Inflammatory macrophage treated with lipopolysaccharide for 1 hour (primary cell): Measurements from ENCODE around the gene C15orf40.
"Not testable (repeated sequence)": the region's sequence is repeated elsewhere in the genome, so short reads cannot be mapped to it uniquely, and the experiment has no call there.

Experiments
- DNase-seq, 2 donors: peaks; one replicate each; pipeline ENCODE4 v3.0.0-alpha.2; 2020 to 2022

Gene C15orf40

DNA sequence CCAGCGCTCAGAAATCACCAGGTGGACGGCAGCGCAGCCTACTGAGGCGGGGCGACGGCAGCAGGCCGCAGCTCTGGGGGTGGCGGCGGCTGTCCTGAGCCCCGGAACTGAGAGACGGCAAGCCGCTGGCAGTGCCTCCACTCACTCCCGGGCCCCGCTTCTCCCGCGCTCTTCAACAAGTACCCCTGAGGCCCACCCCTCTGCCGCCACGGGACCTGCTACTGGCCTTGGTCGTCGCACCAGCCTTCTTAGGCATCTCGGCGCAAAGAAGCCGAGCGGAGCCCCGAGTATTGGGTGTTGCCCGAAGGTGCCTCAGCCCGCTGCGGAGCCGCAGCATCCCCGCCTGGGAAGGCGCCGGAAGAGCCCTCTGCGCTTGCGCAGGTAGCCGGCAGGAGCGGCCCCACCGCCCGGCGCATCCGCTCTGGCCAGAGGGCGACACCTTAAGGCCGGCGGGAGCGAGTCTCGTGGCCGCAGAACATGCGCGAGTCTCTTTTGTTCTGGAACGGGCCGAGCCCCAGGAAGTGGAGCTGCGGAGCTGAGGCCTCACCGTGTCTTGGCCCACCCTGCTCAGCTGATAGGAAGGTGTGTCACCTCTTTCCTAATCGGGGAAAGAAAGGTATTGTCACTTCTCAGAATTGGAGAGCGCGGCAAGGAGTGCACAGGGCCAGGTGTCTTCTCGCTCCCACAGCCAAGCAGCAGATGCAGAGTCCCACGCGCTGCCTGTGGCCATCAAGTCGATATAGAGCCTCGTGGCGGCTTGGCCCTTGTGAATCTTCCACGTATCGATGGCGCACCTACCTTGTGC lies at the start of gene C15orf40:
TSS of gene C15orf40 (minus strand) at position 369 of the 805 bp plus-strand sequence. CDS start at position 337, 32 bp downstream.
- peak; percentile 84 to 89 for DNase-seq

DNA sequence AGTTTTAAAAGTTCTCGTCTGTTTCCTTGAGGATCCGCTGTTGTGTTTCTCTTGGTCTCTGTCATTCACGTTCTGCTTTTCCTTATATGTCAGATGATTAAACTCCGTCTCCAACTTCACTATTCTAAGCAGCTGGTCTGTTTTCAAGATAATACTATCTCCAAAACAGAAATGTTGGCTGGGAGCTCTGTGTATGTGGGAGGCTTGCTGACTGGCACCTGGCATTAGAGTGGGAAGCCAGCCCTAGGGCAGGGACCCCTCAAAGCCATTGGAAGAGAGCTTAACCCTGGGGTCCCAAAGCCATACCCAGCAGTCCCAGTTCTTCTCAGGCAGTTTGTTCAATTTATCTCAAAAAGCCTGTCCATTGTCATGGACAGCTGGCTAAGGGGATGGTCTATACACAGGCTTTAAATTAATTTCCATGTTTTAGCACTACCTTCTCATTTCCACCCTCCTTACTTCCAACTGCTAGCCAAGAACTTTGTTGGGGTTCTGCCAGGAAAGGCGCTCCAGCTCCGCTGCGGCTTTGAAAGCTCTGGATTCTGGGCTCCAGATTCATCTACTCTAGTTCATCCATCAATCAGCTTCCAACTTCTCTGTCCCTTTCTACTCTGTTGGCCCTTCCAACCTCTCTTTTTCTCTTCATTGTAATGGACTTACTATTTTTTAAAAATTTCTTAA lies 46.4 kb upstream of the C15orf40 start:
- DNase-seq, result no peak

DNA sequence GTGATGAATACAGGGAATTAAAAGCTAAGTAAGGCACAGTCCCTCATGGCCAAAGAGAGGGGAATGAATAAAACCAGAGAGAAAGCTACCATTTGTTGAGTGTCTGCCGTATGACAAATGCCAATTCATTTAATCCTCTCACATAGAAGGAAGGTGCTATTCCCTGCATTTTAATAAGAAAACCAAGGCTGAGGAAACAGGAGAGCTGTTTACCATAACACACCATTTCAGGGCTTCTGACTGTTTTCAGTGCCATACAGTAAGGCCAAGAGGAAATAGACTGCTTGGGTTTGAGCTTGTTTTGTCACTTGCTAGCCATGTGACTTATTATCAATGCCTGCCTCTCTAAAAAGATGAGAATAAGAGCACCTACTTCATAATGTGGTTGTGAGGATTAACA lies 45.6 kb upstream of the C15orf40 start:
- no peak for DNase-seq

DNA sequence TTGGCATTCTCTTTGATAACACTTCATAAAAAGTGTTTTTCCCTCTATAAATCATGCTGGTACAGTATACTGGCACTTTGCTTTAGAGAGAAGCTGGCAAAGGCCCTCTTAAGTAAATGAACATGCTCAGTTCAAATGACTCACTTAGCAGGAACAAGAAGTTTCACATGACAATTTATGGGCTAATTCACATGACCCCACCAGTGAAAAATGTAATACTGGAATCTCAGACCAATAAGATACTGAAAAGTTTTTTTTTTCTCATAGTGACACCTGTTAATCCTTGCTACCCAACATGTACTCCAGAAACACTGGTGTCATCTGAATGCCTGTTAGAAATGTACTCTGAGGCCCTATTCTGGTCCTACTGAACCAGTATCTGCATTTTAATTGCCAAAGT lies 41.7 kb upstream of the C15orf40 start:
- peak; percentile 73 to 92 for DNase-seq

DNA sequence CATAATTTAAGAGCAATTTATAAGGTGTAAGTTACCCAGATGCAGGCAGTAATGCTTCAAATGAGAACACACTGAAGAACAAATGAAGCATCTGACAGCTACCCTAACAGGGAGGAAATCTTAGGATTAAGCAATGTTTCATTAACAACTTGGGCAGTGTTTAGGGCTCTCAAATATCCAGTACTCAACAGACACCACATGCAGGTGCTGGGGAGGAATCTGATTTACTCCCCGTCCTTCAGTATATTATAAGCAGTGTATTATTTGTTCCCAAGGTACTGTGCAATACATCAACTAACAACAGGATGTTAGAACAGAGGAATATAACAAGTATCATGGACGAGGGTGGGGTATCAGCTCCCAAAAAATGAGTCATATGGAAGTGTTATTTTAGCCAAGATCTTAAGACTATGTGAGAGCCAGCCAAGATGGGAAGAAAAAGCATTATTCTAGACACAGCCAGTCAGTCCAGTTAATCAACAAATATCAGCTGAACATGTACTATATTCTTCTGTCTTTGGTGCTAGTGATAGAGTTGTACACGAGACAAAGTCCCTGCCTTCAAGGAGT lies 35.2 kb upstream of the C15orf40 start:
- DNase-seq, result no peak

DNA sequence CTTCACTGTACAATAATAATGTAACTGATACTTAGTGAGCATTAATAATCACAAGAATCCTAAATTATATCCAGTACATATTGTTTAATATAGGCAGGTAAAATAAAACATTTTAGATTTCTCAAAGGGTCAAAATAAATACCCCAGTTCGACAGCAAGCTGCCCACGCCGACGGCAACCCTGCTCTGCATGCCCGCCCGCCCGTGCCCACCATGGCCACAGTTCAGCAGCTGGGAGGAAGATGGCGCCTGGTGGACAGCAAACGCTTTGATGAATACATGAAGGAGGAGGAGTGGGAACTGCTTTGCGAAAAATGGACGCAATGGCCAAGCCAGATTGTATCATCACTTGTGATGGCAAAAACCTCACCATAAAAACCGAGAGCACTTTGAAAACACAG lies 32.7 kb upstream of the C15orf40 start:
- DNase-seq, result no peak

DNA sequence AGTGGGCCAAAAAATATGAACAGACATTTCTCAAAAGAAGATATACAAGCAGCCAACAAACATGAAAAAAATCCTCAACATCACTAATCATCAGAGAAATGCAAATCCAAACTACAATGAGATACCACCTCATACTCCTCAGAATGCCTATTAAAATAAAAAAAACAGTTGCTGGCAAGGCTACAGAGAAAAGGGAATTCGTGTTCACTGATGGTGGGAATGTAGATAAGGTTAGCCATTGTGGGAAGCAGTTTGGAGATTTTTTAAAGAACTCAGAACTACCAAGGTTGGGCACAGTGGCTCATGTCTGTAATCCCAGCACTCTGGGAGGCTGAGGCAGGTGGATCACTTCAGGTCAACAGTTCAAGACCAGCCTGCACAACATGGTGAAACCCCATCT lies 27.8 kb upstream of the C15orf40 start:
- DNase-seq, result no peak

DNA sequence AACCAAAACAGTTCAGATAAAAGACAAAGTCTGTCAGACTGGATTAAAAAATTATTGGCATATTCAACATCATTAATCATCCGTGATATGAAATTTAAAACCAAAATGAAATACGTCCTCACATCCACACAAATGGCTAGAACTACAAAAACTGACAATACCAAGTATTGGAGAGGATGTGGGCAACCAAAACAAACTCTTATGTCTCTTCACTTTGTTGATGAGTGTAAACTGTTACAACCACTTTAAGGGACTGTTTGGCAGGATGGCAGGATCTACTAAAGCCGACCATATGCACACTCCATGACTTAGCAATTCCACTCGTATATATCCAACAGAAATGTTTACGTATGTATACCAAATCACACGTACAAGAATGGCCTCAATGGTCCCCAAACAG lies 24.8 kb upstream of the C15orf40 start:
- no peak for DNase-seq

DNA sequence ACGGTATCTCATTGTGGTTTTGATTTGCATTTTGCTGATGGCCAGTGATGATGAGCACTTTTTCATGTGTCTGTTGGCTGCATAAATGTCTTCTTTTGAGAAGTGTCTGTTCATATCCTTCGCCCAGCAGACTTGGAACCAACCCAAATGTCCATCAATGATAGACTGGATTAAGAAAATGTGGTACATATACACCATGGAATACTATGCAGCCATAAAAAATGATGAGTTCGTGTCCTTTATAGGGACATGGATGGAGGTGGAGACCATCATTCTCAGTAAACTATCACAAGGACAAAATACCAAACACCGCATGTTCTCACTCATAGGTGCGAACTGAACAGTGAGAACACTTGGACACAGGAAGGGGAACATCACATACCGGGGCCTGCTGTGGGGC lies 19.8 kb upstream of the C15orf40 start:
- DNase-seq, result not testable (repeated sequence)

DNA sequence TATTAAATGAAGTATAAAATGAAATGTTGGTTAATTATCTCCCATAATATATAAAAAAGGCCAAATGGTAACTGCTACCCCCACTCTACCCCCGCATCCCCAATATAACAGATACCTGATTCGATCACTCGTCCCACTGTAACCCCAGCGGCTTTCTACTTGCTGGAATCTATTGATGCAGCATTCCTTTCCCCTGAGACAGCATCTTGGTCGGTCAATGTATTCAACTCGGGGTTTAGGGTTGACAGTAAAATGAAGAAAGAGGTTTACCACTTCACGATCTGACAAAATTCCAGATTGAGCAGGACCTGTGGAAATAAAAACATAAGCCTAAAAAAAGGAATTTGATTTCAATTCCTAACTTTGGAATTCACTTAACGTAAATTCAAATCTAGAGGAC lies 18.6 kb upstream of the C15orf40 start:
- no peak for DNase-seq

DNA sequence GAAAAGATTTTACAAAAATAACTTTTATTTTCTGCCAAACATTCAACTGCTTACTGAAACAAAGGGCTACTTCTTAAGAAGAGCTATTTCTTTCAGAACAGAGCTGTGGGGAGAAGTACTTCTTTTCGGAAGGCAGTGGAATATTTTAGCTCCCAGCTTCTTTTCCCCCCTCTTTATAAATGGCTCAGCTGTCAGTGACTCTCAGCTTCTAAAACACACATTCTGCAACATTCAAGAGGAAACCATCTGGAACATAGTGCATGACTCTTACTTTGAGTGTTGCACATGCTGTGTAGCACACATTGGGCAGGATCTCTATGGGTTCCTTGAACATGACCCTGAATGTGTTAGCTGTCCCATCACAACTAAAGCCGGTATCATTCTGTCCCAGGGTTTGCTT lies 7.0 kb upstream of the C15orf40 start:
- DNase-seq, result peak in 1 of 2 donors; percentile 11

DNA sequence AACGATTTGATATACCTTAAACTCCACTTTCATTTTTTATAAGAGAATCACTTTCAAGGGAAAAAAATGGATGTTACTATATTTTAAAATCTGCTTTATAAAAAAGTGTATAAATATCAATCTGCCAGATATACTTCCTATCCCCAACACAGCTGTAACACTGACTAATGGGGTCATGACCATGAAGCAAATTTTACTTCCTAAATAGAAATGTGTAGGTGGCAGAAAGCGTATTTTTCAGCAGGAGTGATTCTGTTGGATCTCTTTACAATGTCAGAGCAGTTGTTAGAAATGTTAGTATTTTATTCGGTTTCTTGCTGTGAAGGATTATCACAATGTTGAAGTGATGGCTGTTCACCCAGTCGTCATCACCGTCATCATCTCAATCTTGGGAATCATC lies 5.5 kb upstream of the C15orf40 start:
- peak; percentile 57 to 77 for DNase-seq

DNA sequence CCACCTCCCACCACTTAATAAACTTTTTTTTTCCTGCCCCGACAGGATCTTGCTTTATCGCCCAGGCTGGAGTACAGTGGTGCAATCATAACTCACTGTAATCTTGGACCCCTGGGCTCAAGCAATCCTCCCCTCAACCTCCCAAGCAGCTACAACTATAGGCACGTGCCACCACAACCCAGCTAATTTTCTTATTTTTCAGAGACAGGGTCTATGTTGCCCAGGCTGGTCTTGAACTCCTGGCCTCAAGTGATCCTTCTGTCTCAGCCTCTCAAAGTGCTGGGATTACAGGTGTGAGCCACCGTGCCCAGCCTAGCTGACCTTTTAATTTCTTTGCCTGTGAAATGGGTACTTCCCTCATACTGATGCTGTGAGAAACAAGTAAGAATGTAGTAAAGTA lies 3.9 kb upstream of the C15orf40 start:
- DNase-seq, result no peak

DNA sequence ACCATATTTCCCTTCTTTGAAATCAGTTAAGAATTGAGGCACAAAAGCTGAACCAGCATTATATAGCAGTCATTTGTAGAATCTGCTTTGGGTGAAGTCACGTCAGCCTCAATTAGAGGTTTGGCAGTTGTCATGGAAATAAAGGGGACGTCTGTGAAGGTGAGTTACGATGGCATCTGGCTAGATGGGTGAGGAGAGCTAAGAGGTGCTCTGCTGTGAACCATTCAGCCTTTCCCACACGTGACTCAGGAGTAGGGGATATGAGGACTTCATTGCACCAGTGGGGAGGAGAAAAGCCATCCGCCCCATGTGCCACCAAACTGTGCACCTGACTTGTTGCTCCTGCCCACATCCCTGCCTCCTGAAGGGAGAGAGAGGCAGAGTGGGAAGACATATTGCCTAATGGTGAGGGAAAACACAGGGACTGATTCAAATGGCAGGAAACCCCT lies 2.8 kb upstream of the C15orf40 start:
- peak in 1 of 2 donors; percentile 58 for DNase-seq

DNA sequence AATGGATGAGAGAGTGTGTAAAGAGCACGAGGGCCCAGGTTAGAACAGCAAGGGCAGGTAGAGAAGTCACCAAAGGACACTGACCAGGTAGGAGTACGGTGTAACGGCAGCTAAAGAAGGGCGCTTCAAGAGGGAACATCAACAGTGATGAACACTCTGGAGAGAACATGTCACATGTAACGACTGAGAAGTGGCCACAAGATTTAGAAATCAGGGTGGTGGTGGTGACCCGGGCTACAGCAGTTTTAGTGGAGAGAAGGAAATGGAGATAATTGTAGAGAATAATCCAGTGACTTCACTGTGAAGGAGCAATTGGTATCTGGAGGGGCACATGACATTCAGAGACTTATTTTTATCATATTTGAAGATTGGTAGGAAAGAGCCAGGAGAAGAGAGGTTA lies 1.2 kb upstream of the C15orf40 start:
- DNase-seq, result peak in 1 of 2 donors; percentile 38

DNA sequence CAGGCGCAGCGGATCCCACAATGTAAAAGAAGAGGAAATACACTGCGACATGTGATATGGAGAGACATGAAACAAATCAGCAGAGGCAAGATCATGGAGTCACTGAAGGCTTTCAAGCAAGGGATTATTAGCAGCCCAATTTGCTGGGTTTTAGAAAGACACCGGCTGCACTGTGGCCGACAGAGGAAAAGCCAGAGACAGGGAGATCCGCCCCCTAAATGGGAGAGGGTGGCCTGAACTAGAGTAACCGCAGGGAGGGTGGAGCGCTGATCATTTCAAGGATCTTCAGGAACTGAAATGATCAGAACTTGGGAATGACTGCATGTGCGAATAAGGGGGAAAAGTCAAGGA lies 612 bp upstream of the C15orf40 start:
- no peak for DNase-seq

DNA sequence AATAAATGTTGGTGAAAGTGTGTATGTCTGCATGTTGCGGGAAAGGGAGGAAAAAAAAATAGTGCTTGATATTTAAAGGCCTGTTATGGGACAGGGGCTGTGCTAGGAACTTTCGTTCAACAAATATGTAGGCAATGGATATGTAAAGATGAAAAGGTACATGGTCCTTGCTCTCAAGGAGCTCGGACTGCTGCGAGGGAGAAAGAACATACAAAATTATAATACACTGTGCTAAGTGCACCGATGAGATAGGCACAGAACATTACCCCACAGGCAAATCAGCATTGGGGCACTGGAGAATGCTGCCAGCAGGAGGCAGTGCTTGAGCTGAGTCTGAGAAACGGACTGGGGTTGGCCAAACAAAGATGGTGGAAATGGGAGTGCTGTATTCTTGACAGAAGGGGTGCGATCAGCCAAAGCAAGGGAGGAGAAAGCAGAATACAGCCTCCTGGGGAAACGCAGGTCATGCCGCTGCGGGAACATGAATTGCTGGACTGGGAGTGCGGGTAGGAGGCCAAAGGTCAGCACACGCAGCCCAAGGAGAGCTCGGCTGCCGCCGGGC lies 649 bp downstream of the C15orf40 start:
- peak; percentile 79 to 88 for DNase-seq

DNA sequence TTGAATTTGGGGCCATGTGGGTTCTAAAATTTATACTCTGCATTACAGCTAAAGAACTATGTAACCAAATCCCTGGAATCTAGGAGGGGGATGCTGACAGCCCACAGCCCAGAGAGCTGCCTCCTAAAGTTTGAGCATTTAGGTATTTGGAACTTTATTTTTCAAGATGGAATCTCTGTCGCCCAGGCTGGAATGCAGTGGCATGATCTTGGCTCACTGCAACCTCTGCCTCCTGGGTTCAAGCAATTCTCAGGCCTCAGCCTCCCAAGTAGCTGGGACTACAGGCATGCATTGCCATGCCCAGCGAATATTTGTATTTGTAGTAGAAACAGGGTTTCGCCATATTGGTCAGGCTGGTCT lies 10.8 kb downstream of the C15orf40 start:
- DNase-seq, result not testable (repeated sequence)

DNA sequence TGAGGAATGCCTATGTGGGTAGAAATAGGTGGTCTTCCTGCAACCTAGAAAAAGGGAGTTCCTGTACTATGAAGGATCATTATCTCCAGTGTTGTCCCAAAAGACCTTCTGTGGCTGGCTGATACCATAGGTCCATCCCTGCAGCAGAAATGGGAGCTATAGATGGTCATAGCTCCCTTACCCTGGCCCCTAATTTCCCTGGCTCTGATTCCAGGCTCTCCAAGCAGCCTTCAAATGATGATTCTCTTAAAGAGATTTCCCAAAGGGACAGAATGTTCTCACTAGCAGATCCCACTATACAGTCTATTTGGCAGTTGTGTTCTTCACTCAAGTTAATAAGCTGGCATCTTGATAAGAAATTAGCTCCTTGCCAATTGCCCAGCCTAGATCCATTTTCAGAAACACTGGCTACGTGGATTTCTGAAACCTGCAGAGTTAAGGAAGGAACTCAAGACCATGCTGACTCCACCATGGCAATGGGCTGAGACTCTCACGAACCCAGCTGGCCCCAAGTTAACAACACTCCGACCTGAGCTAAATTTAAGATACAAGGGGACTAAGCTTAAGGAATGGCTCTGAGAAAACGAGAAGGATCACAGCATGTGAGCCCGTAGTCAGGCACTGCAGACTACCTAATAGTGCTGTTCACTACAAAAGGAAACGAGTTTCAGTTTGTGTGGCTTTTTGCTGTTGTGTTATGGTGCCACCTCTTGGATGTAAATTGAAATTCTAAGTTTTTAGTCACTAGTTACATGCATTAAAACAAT lies 11.4 kb downstream of the C15orf40 start:
- DNase-seq, result peak; percentile 40 to 81

DNA sequence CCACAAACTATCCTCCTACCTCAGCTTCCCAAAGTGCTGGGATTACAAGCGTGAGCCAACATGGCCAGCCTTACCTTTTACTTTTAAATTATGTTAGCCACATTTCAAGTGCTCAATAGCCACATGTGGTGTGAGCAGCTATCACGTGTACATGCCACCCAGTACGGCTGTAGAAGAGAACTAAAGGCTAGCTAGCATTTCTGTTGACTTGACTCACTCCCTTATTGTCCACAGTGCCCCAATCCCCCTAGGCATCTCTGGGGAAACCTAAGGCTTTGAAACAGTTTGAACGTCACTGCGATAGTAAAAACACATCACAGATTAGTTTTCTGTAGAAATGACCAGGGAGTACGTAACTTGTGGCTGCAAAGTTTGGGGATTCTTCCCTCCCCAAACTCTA lies 12.0 kb downstream of the C15orf40 start:
- no peak for DNase-seq

DNA sequence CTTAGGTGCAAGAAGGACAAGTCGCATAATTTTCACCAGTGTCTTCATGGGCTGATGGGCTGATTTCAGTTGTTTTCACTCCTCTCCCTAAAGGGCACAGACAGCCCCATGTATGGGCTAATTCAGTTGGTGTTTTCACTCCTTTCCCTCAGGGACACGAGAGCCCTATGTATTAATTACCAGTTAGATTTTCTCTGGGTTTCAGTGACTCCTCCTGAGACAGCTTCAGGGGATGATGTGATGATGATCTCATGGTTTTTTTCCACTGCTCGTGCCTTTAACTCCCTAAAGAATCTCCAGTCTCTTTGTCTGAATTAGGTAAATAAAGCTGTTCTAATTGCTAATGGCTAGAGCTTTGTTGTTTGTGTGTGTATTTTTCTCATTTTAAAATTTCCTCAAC lies 15.5 kb downstream of the C15orf40 start:
- no peak for DNase-seq

DNA sequence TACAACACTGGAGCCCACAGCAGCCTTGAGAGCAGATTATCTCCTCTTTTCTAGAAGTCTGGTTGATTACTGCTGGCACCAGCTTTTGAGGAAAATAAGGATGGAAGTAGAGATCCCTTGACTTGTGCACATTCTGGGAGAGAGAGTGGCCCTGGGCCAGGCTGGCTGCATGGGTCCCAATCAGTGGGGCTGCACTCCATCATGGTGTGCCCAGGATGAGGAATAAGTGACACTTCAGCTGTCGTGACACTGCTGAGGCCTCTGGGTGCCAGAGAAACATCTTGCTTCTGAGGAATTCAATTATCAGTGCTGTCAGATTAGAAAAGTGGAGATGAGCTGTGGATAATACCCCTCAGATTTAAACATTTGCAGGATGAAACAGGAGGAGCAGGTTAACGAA lies 16.4 kb downstream of the C15orf40 start:
- DNase-seq, result no peak

DNA sequence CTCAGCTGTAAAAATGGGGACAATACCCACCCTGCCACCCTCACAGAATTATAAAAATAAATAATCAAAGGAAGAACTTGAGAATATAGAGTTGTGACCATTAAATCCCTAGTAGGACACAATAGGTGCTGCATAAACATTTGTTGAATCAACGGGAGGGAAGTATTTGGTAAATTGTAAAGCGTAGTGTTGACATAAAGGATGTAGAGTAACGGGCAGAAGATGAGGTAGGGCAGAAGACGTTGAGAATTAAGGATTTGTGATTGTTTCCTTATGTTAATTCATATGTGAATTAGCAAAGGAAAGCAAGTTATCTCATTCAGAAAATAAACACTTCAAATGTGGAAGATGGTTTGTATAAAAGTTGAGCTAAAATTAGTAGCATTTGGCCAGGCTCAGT lies 18.3 kb downstream of the C15orf40 start:
- no peak for DNase-seq
